Sigmoid colon (tissue), 7 donors: ENCODE measurements around the gene KLF7. TPM values are rescaled to one million over a fixed set of nuclear protein-coding genes. Genes with fewer than 3 reads are reported as not detected.

Experiments used
- DNase-seq: peaks from one replicate; pipeline ENCODE4 v3.0.0-alpha.2; 2019
- H3K27ac ChIP-seq, 4 donors: fragments of 200-600 bp; sonication (generic); one replicate each; pipeline ENCODE4 v1.5.1; 2016 to 2019; ENCODE audit warnings: mild to moderate bottlenecking in 1 of 4
- H3K27me3 ChIP-seq, 3 donors: fragments of 200-600 bp; sonication (generic); one replicate each; pipeline ENCODE4 v1.5.1; 2019; ENCODE audit warnings: mild to moderate bottlenecking in 1 of 3
- H3K36me3 ChIP-seq, 4 donors: fragments of 200-600 bp; sonication (generic); one replicate each; pipeline ENCODE4 v1.5.1; 2016 to 2019
- H3K4me1 ChIP-seq, 4 donors: fragments of 200-600 bp; sonication (generic); one replicate each; pipeline ENCODE4 v1.5.1; 2017 to 2019
- H3K4me3 ChIP-seq, 4 donors: fragments of 200-600 bp; sonication (generic); one replicate each; pipeline ENCODE4 v1.5.1; 2017 to 2019; ENCODE audit warnings: mild to moderate bottlenecking in 2 of 4, moderate library complexity in 1 of 4
- H3K9me3 ChIP-seq, 4 donors: fragments of 200-600 bp in 3 of 4; sonication (generic) in 3 of 4; one replicate each; pipeline versions ENCODE4 v1.5.1 to v1.6.1; 2013 to 2019
- EP300 ChIP-seq, 4 donors: sonication (generic); formaldehyde crosslinking; IDR thresholded peaks; one replicate each; pipeline ENCODE4 v1.6.1; 2017; ENCODE audit warnings: antibody characterized with exemption in 4 of 4
- POLR2A ChIP-seq, 2 donors: fragments of 450-650 bp; IDR thresholded peaks; one replicate each; pipeline ENCODE4 v1.6.1; 2016; ENCODE audit warnings: antibody characterized with exemption in 2 of 2, mild to moderate bottlenecking in 2 of 2, moderate library complexity in 2 of 2
- POLR2AphosphoS5 ChIP-seq, 4 donors: sonication (generic); formaldehyde crosslinking; IDR thresholded peaks; one replicate each; pipeline ENCODE4 v1.6.1; 2017; ENCODE audit warnings: antibody characterized with exemption in 4 of 4
- WGBS, 2 donors: extraction: QIAGEN DNeasy Blood & Tissue Kit; methylation state at CpG; one replicate each; pipeline ENCODE4 v1.1.7; 2013; 5-methylcytosine and 5-hydroxymethylcytosine counted together
- intact Hi-C: fragments of 100-400 bp; cut with DNase I; formaldehyde crosslinking; loops from one replicate; pipeline ENCODE4 v1.15.1; 2023
- polyA plus RNA-seq, 3 donors: library from polyadenylated mRNA; stranded (reverse); fragments of 200-250 nt; gene quantifications; one replicate each; pipeline ENCODE4 v1.2.3, GENCODE V29; 2013
- total RNA-seq, 4 donors: library from RNA; depleted of rRNA; stranded (reverse); fragments of >200 nt; gene quantifications; one replicate each; pipeline ENCODE4 v1.1.0, GENCODE V29; 2016
- TF ChIP-seq, protein P1 (sequence below), 4 experiments: fragments of 450-650 bp in 3 of 4; fragments of 200-600 bp in 1 of 4; IDR thresholded peaks; one replicate each; pipeline ENCODE4 v1.5.1; 2016 to 2019; ENCODE audit warnings: antibody characterized with exemption in 4 of 4, mild to moderate bottlenecking in 3 of 4, moderate library complexity in 2 of 4
- donor health status: healthy with polysubstance abuse.
- donor health status: Bipolar disorder and iron deficiency.
- donor health status: healthy.

Gene KLF7
- total and polyA plus RNA-seq, 7 donors = 0.60 to 52.1 (median 21.2) TPM

DNA sequence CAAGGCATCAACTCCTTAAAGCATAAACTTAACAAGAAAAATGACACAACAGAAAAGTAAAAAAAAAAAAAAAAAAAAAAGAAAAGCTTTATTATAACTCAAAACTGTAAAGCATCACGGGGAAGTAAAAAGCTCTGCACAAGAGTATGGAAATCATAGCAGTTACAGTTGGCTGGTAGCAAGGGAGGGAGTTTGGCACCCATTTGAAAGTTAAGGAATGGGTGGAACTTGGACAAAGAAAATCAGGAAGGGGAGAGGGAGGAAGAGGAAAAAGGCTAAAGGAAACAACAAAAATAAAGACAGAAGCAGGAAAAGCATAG is 8.6 kb downstream of the KLF7 start:
- intact Hi-C loops = no loop called here
- Histone ChIP-seq H3K36me3 (no peaks in the 10 kb centered on the region), H3K27ac (peak overlapping the region in 3 of 4 donors; percentile 24 to 100 (median 96)), H3K4me1 (peaks cover 0 to 100% (median 94%) of the 10 kb centered on the region in 4 donors), H3K27me3 (no peaks in the 10 kb centered on the region), H3K4me3 (no peak overlapping the region), H3K9me3 (no peaks in the 10 kb centered on the region)
- TF ChIP-seq POLR2A (IDR thresholded peaks at IDR 0.05) = no peak
- TF ChIP-seq, protein P1, sequence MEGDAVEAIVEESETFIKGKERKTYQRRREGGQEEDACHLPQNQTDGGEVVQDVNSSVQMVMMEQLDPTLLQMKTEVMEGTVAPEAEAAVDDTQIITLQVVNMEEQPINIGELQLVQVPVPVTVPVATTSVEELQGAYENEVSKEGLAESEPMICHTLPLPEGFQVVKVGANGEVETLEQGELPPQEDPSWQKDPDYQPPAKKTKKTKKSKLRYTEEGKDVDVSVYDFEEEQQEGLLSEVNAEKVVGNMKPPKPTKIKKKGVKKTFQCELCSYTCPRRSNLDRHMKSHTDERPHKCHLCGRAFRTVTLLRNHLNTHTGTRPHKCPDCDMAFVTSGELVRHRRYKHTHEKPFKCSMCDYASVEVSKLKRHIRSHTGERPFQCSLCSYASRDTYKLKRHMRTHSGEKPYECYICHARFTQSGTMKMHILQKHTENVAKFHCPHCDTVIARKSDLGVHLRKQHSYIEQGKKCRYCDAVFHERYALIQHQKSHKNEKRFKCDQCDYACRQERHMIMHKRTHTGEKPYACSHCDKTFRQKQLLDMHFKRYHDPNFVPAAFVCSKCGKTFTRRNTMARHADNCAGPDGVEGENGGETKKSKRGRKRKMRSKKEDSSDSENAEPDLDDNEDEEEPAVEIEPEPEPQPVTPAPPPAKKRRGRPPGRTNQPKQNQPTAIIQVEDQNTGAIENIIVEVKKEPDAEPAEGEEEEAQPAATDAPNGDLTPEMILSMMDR (IDR thresholded peaks at IDR 0.05) = no peak
- DNase-seq = no peak
- WGBS, 2 donors = 79 to 88% methylated on average over 1 of the region's 1 CpG

- peaks cover 0 to 100% (median 94%) of the 10 kb centered on the region in 4 donors for H3K4me1 ChIP-seq
- no peaks in the 10 kb centered on the region for H3K36me3 ChIP-seq
- H3K27me3 ChIP-seq = no peaks in the 10 kb centered on the region
- no peaks in the 10 kb centered on the region for H3K9me3 ChIP-seq
- TF ChIP-seq POLR2AphosphoS5 (IDR thresholded peaks at IDR 0.05) = no peak
- TF ChIP-seq, protein P1 (IDR thresholded peaks at IDR 0.05) = no peak
- TF ChIP-seq EP300 (IDR thresholded peaks at IDR 0.05) = no peak
- TF ChIP-seq POLR2A (IDR thresholded peaks at IDR 0.05) = no peak
- no peak overlapping the region for H3K4me3 ChIP-seq
- intact Hi-C loops = no loop called here
- peak overlapping the region; percentile 9 to 100 (median 44) for H3K27ac ChIP-seq
- 72 to 78% methylated on average over 5 of the region's 5 CpGs for WGBS, 2 donors
- no peak for DNase-seq
These were observed 9.1 kb downstream of the KLF7 start for GRCh38 chr2:207156451-207157161.

GRCh38 chr2:207155516-207156444 is 10.0 kb downstream of the KLF7 start:
- Histone ChIP-seq H3K4me3 (no peak overlapping the region), H3K4me1 (peaks cover 0 to 100% (median 94%) of the 10 kb centered on the region in 4 donors), H3K9me3 (no peaks in the 10 kb centered on the region), H3K27me3 (no peaks in the 10 kb centered on the region), H3K36me3 (no peaks in the 10 kb centered on the region), H3K27ac (peak overlapping the region; percentile 9 to 100 (median 44))
- TF ChIP-seq, protein P1 (IDR thresholded peaks at IDR 0.05) = no peak
- no peak for TF ChIP-seq POLR2AphosphoS5 (IDR thresholded peaks at IDR 0.05)
- TF ChIP-seq POLR2A (IDR thresholded peaks at IDR 0.05) = no peak
- TF ChIP-seq EP300 (IDR thresholded peaks at IDR 0.05) = no peak
- intact Hi-C loops = no loop called here
- WGBS, 2 donors = 77 to 80% methylated on average over 11 of the region's 11 CpGs
- DNase-seq = no peak

- peaks cover 0 to 100% (median 94%) of the 10 kb centered on the region in 4 donors for H3K4me1 ChIP-seq
- DNase-seq = no peak
- H3K4me3 ChIP-seq = no peak overlapping the region
- intact Hi-C loops = no loop called here
- WGBS, 2 donors = 93 to 95% methylated on average over 4 of the region's 4 CpGs
- peak overlapping the region in 3 of 4 donors; percentile 60 to 100 (median 78) for H3K27ac ChIP-seq
- H3K27me3 ChIP-seq = no peaks in the 10 kb centered on the region
- TF ChIP-seq EP300 (IDR thresholded peaks at IDR 0.05) = no peak
- H3K36me3 ChIP-seq = no peaks in the 10 kb centered on the region
- no peaks in the 10 kb centered on the region for H3K9me3 ChIP-seq
These were observed 10.9 kb downstream of the KLF7 start for GRCh38 chr2:207154556-207155510.
